GM12878 (cell line): Measurements from ENCODE around the gene PREX1. TPM values are rescaled to one million over a fixed set of nuclear protein-coding genes. Genes with fewer than 3 reads are reported as not detected.

Experiments
- ATAC-seq: fragments of 200-7000 bp; cut with Tn5 transposase; 3 replicates; pipeline ENCODE4 v1.9.1; 2020; ENCODE audit warnings: mild to moderate bottlenecking, moderate library complexity
- BruUV-seq: library from RNA; stranded (reverse); fragments of 400-500 nt; replicated peaks from 2 replicates; lab custom pipeline; 2021; lab: Mats Ljungman, UMichigan
- CTCF ChIA-PET: fragments of 300-600 bp; sonication (Branson Sonifier 250); formaldehyde crosslinking; extraction: SDS; loops from one replicate; lab custom pipeline; 2021; ENCODE audit warnings: inconsistent platforms; lab: Yijun Ruan, JAX
- POLR2A ChIA-PET: fragments of 350-600 bp; formaldehyde crosslinking; extraction: SDS; loops from one replicate; lab custom pipeline; 2021; ENCODE audit warnings: inconsistent platforms; lab: Charles Lee
- RAD21 ChIA-PET: fragments of 300-600 bp; sonication (Branson Sonifier 250); formaldehyde crosslinking; loops from one replicate; lab custom pipeline; 2023; ENCODE audit warnings: antibody characterized with exemption; ENCODE audit not compliant: unreplicated experiment; lab: Charles Lee
- SMC1A ChIA-PET: fragments of 300-600 bp; sonication (Branson Sonifier 250); formaldehyde crosslinking; loops from one replicate; lab custom pipeline; 2023; ENCODE audit not compliant: unreplicated experiment, uncharacterized antibody; lab: Charles Lee
- DNase-seq: peaks from one replicate; pipeline ENCODE4 v3.0.0-alpha.2; 2011; ENCODE audit warnings: low read depth, low spot score
- FAIRE-seq: peaks from 3 replicates; lab custom pipeline; 2011; peaks lifted over from hg19 to GRCh38; lab: Jason Lieb, UNC
- H2AFZ ChIP-seq: 2 replicates; pipeline ENCODE4 v1.6.0; 2011; ENCODE audit warnings: low read depth, low read length, control low read depth; ENCODE audit not compliant: control insufficient read depth
- H3K27ac ChIP-seq: 2 replicates; pipeline ENCODE4 v1.5.1; 2011; ENCODE audit warnings: control low read depth; ENCODE audit not compliant: control insufficient read depth, insufficient read depth
- H3K27me3 ChIP-seq, 2 experiments: replicated peaks in 1 of 2; 2 replicates each; pipeline versions ENCODE4 v1.6.0 to v1.6.1; 2011; ENCODE audit warnings: low read length in 1 of 2; ENCODE audit not compliant: control insufficient read depth in 2 of 2, insufficient read depth in 2 of 2
- H3K36me3 ChIP-seq, 2 experiments: 2 replicates each; pipeline ENCODE4 v1.5.1; 2011; ENCODE audit warnings: low read length in 1 of 2; ENCODE audit not compliant: control insufficient read depth in 2 of 2, insufficient read depth in 2 of 2
- H3K4me1 ChIP-seq: 2 replicates; pipeline ENCODE4 v1.6.1; 2011; ENCODE audit warnings: mild to moderate bottlenecking, low read length, moderate library complexity, mixed read lengths; ENCODE audit not compliant: control insufficient read depth, insufficient read depth
- H3K4me2 ChIP-seq: 2 replicates; pipeline ENCODE4 v1.6.0; 2011; ENCODE audit warnings: control low read depth; ENCODE audit not compliant: control insufficient read depth, insufficient read depth
- H3K4me3 ChIP-seq: fragments of 200-600 bp; sonication (generic); 2 replicates; pipeline ENCODE4 v1.5.1; 2016
- H3K79me2 ChIP-seq: 2 replicates; pipeline ENCODE4 v1.6.0; 2011; ENCODE audit warnings: low read length; ENCODE audit not compliant: control insufficient read depth, insufficient read depth
- H3K9ac ChIP-seq: 2 replicates; pipeline ENCODE4 v1.8.0; 2011; ENCODE audit warnings: low read length, control low read depth, mixed read lengths; ENCODE audit not compliant: control insufficient read depth, insufficient read depth
- H3K9me3 ChIP-seq: replicated peaks from 3 replicates; pipeline ENCODE4 v1.5.1; 2011; ENCODE audit warnings: mild to moderate bottlenecking, low read length; ENCODE audit not compliant: control insufficient read depth, insufficient read depth
- H4K20me1 ChIP-seq: 2 replicates; pipeline ENCODE4 v1.6.0; 2011; ENCODE audit not compliant: control insufficient read depth, insufficient read depth
- BACH1 ChIP-seq: fragments of 450-650 bp; IDR thresholded peaks from 2 replicates; pipeline ENCODE4 v1.6.1; 2017; ENCODE audit warnings: mild to moderate bottlenecking, borderline replicate concordance
- CREM ChIP-seq: IDR thresholded peaks from 2 replicates; pipeline ENCODE4 v1.6.1; 2014; ENCODE audit warnings: antibody characterized with exemption, low read depth
- CUX1 ChIP-seq: IDR thresholded peaks from 2 replicates; pipeline ENCODE4 v1.6.1; 2012; ENCODE audit warnings: improper control_type of control experiment, low read depth, low read length; ENCODE audit not compliant: insufficient replicate concordance
- FOS ChIP-seq: IDR thresholded peaks from 3 replicates; pipeline ENCODE4 v1.6.1; 2011; ENCODE audit warnings: borderline replicate concordance; ENCODE audit not compliant: insufficient read length; ENCODE audit errors: extremely low read depth
- HDGF ChIP-seq: fragments of 450-650 bp; IDR thresholded peaks from 2 replicates; pipeline ENCODE4 v1.6.1; 2016; ENCODE audit warnings: antibody characterized with exemption
- RAD21 ChIP-seq: IDR thresholded peaks from 2 replicates; pipeline ENCODE4 v1.6.1; 2011; ENCODE audit warnings: mild to moderate bottlenecking, low read depth, low read length, moderate library complexity; ENCODE audit not compliant: insufficient read depth
- RBBP5 ChIP-seq: fragments of 200-600 bp; sonication (generic); conservative IDR thresholded peaks from 2 replicates; pipeline ENCODE4 v1.6.1; 2016
- SMAD1 ChIP-seq: fragments of 450-650 bp; IDR thresholded peaks from 2 replicates; pipeline ENCODE4 v1.6.1; 2018; ENCODE audit warnings: mild to moderate bottlenecking, low read depth; ENCODE audit not compliant: partially characterized antibody
- STAT3 ChIP-seq: IDR thresholded peaks from 2 replicates; pipeline ENCODE4 v1.6.1; 2011; ENCODE audit warnings: low read depth, low read length, improper control_type of control experiment
- SUPT20H ChIP-seq: IDR thresholded peaks from 2 replicates; pipeline ENCODE4 v1.6.1; 2011; ENCODE audit warnings: low read depth, mild to moderate bottlenecking, low read length, moderate library complexity, borderline replicate concordance; ENCODE audit not compliant: control insufficient read depth
- ZBED1 ChIP-seq: IDR thresholded peaks from 2 replicates; pipeline ENCODE4 v1.6.1; 2016; ENCODE audit warnings: borderline replicate concordance
- ZBTB40 ChIP-seq: fragments of 450-650 bp; IDR thresholded peaks from 2 replicates; pipeline ENCODE4 v1.6.1; 2016; ENCODE audit warnings: mild to moderate bottlenecking, moderate library complexity, borderline replicate concordance
- ZNF24 ChIP-seq: fragments of 450-650 bp; IDR thresholded peaks from 2 replicates; pipeline ENCODE4 v1.6.1; 2017; ENCODE audit warnings: antibody characterized with exemption, mild to moderate bottlenecking
- ZSCAN29 ChIP-seq: fragments of 450-650 bp; IDR thresholded peaks from 2 replicates; pipeline ENCODE4 v1.6.1; 2017; ENCODE audit warnings: mild to moderate bottlenecking, moderate library complexity
- WGBS: methylation state at CpG from one replicate; pipeline ENCODE4 v1.1.6; 2016; ENCODE audit warnings: low lambda C conversion rate; ENCODE audit not compliant: insufficient replicate concordance, insufficient coverage; ENCODE audit errors: missing lambda C conversion rate; 5-methylcytosine and 5-hydroxymethylcytosine counted together
- in situ Hi-C: fragments of 300-500 bp; cut with MboI; formaldehyde crosslinking; loops from 9 replicates; pipeline ENCODE4 v1.14.3; 2018; ENCODE audit warnings: mixed read lengths
- intact Hi-C: fragments of 100-400 bp; cut with micrococcal nuclease; formaldehyde crosslinking; loops from one replicate; pipeline ENCODE4 v1.14.2; 2022; ENCODE audit not compliant: unreplicated experiment
- polyA plus RNA-seq, 11 experiments: library from polyadenylated mRNA; depleted of rRNA in 4 of 11; unstranded in 6 of 11; stranded (reverse) in 5 of 11; fragments of >200 nt; fragmentation: Nextera tagmentation in 4 of 11; fragmentation: Illumina TruSeq in 1 of 11; extraction: Ambion mirVana in 4 of 11; extraction: Trizol in 1 of 11; gene quantifications; 1 replicate in 1 of 11; 2 replicates in 10 of 11; pipeline versions ENCODE4 v1.2.1 to v1.2.3, GENCODE V29; 2011 to 2016; ENCODE audit warnings: inconsistent platforms in 2 of 11, missing spikeins in 2 of 11, low read depth in 1 of 11
- total RNA-seq, 4 experiments: library from RNA; depleted of rRNA in 3 of 4; stranded (reverse); fragments of >200 nt in 3 of 4; fragmentation: Illumina TruSeq in 1 of 4; extraction: Trizol in 1 of 4; gene quantifications; 2 replicates each; pipeline versions ENCODE4 v1.2.1 to v1.2.3, GENCODE V29; 2013 to 2021

Gene PREX1
- total and polyA plus RNA-seq, 10 of the 15 experiments (the other 5 are each of a cell fraction or from before 2014, with no cell fraction given), result 2.6 to 114 (median 38.9) TPM

DNA sequence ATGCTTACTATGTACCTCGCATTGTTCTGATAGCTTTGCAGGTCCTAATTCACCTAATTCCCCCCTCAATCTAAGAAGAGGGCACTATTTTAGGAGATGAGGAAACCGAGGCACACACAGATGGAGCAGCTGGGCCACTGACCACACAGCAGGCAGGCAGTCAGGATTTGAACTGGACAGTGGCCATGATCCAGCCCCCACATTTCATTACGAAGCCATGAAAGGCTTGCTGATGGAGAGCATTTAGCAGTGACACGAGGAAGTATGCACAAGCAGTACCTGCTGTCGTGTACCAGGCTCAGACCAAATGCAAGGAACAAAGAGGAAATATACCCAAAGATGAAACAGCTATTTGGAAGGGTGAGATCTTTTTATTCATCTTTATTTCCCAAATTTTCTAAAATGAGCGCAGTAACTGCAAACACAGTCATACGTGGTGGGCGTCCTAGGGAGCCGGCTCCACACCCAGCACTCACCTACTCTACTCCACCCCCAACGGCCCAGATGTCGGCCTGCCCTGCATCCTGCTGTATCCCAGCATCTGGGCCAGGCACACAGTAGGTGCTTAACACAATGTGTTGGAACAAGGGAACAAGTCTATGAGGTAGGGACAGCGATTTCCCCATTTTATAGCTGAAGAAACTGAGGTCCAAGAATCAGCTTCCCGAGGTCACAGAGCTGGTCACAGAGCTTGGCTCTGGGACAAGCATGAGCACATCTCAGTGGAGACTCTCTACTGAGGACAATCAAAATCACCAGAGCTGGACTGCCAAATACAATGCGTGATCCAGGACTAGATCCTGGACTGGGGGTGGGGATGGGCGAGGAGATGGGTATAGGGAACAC, 15.0 kb downstream of the PREX1 start:
- Histone ChIP-seq H3K4me3 (no peak overlapping the region), H3K4me1 (peaks cover 20% of the 10 kb centered on the region), H4K20me1 (peaks cover 4% of the 10 kb centered on the region; the same call in 1 of the 2 replicates), H3K4me2 (no peak overlapping the region), H3K27ac (no peak overlapping the region), H3K79me2 (peaks cover 95% of the 10 kb centered on the region), H3K9me3 (peaks cover 12% of the 10 kb centered on the region; the same call in 2 of the 3 replicates), H3K27me3 (no peaks in the 10 kb centered on the region), H2AFZ (no peak overlapping the region), H3K36me3 (peaks cover 4 to 22% of the 10 kb centered on the region in 2 experiments), H3K9ac (no peak overlapping the region)
- intact Hi-C loops (no loop called here), in situ Hi-C loops (no loop called here)
- DNase-seq (no peak), FAIRE-seq (no peak), ATAC-seq (no peak)
- BruUV-seq, result no TSS peak
- ChIA-PET CTCF (no interaction called here), SMC1A (interaction anchor here (0.9 to 1.4 kb wide), 2 partner anchors 11 to 15 kb away, joined by 3 to 4 read pairs; no protein-coding TSS in a partner anchor), RAD21 (interaction anchor here (1.6 kb wide), 1 partner anchor 24 kb away, joined by 3 read pairs; no protein-coding TSS in a partner anchor), POLR2A (interaction anchor here (0.5 to 1.1 kb wide), 4 partner anchors 10 to 116 kb away, joined by 3 to 4 read pairs (median 3); no protein-coding TSS in a partner anchor)
- WGBS, result 84% methylated on average over 15 of the region's 15 CpGs
- TF ChIP-seq CREM (no peak), ZBED1 (no peak), ZBTB40 (no peak), BACH1 (no peak), RAD21 (no peak), ZNF24 (no peak), RBBP5 (no peak), SUPT20H (no peak), SMAD1 (no peak), HDGF (no peak), CUX1 (no peak), STAT3 (no peak), ZSCAN29 (no peak), FOS (no peak)
